Stomach (tissue), 4 donors: Measurements from ENCODE around the gene SLC6A5.

Experiments used
- POLR2A ChIP-seq, 4 donors: fragments of 450-650 bp; IDR thresholded peaks; one replicate each; pipeline ENCODE4 v1.6.1; 2016; ENCODE audit warnings: antibody characterized with exemption in 4 of 4, control low read depth in 2 of 4, mild to moderate bottlenecking in 1 of 4, moderate library complexity in 1 of 4
- POLR2AphosphoS5 ChIP-seq, 3 donors: sonication (generic); formaldehyde crosslinking; IDR thresholded peaks; one replicate each; pipeline ENCODE4 v1.6.1; 2016; ENCODE audit warnings: antibody characterized with exemption in 3 of 3
- TF ChIP-seq, protein P1 (sequence below), 7 experiments: fragments of 450-650 bp in 4 of 7; fragments of 200-600 bp in 3 of 7; sonication (generic) in 3 of 7; IDR thresholded peaks; one replicate each; pipeline ENCODE4 v1.5.1; 2016 to 2019; ENCODE audit warnings: antibody characterized with exemption in 7 of 7, control low read depth in 2 of 7, mild to moderate bottlenecking in 1 of 7

- no peak for TF ChIP-seq POLR2A (IDR thresholded peaks at IDR 0.05)
- TF ChIP-seq, protein P1, sequence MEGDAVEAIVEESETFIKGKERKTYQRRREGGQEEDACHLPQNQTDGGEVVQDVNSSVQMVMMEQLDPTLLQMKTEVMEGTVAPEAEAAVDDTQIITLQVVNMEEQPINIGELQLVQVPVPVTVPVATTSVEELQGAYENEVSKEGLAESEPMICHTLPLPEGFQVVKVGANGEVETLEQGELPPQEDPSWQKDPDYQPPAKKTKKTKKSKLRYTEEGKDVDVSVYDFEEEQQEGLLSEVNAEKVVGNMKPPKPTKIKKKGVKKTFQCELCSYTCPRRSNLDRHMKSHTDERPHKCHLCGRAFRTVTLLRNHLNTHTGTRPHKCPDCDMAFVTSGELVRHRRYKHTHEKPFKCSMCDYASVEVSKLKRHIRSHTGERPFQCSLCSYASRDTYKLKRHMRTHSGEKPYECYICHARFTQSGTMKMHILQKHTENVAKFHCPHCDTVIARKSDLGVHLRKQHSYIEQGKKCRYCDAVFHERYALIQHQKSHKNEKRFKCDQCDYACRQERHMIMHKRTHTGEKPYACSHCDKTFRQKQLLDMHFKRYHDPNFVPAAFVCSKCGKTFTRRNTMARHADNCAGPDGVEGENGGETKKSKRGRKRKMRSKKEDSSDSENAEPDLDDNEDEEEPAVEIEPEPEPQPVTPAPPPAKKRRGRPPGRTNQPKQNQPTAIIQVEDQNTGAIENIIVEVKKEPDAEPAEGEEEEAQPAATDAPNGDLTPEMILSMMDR (IDR thresholded peaks at IDR 0.05), result no peak
- TF ChIP-seq POLR2AphosphoS5 (IDR thresholded peaks at IDR 0.05), result no peak
Observed at GRCh38 chr11:20654038-20654437, 54.6 kb downstream of the SLC6A5 start.
